Measurements from ENCODE around the gene GFI1B. TPM values are rescaled to one million over a fixed set of nuclear protein-coding genes. Genes with fewer than 3 reads are reported as not detected.
A peak's percentile ranks its signal among the peaks of the same experiment; 100 is the strongest.
"Not testable (repeated sequence)": the region's sequence is repeated elsewhere in the genome, so short reads cannot be mapped to it uniquely, and the experiment has no call there.

GFI1B gene
- total RNA-seq, 1 experiment from 2014 or later, result not detected

GRCh38 chr9:132989014-132989310 lies 10.5 kb downstream of the GFI1B start:
- no peak for TF ChIP-seq CTCF (conservative IDR thresholded peaks at IDR 0.05; ENCODE audit: low read depth, low read length)
- no peak for TF ChIP-seq EZH2 (IDR thresholded peaks at IDR 0.05; ENCODE audit: borderline replicate concordance, low read depth, low read length, poor library complexity, severe bottlenecking)
- Histone ChIP-seq H3K27me3 (replicated peaks; ENCODE audit: insufficient read depth, low read depth, low read length, poor library complexity) (peaks cover 55% of the 10 kb centered on the region), H3K4me3 (ENCODE audit: low read depth, low read length, poor library complexity, severe bottlenecking) (no peak overlapping the region), H3K36me3 (ENCODE audit: insufficient read depth, low read length, poor library complexity, severe bottlenecking) (no peaks in the 10 kb centered on the region), H3K4me1 (ENCODE audit: insufficient read depth, low read length, poor library complexity, severe bottlenecking) (no peaks in the 10 kb centered on the region), H3K9me3 (ENCODE audit: low read depth, low read length, poor library complexity, severe bottlenecking) (no peaks in the 10 kb centered on the region), H3K27ac (ENCODE audit: low read depth, low read length, poor library complexity, severe bottlenecking) (no peak overlapping the region)
- POLR2A ChIA-PET (ENCODE audit: low non-redundant PET), result no interaction called here
- BruUV-seq (replicated peaks), result no TSS peak
- CTCF ChIA-PET, result no interaction called here
- intact Hi-C loops (cut with micrococcal nuclease; ENCODE audit: unreplicated experiment), result no loop called here
- DNase-seq (ENCODE audit: low spot score), result no peak

- no peaks in the 10 kb centered on the region for H3K4me1 ChIP-seq (ENCODE audit: insufficient read depth, low read length, poor library complexity, severe bottlenecking)
- TF ChIP-seq CTCF (conservative IDR thresholded peaks at IDR 0.05; ENCODE audit: low read depth, low read length) (no peak), EZH2 (IDR thresholded peaks at IDR 0.05; ENCODE audit: borderline replicate concordance, low read depth, low read length, poor library complexity, severe bottlenecking) (no peak)
- H3K27me3 ChIP-seq (replicated peaks; ENCODE audit: insufficient read depth, low read depth, low read length, poor library complexity), result peaks cover 52% of the 10 kb centered on the region
- no peak overlapping the region for H3K4me3 ChIP-seq (ENCODE audit: low read depth, low read length, poor library complexity, severe bottlenecking)
- ChIA-PET CTCF (no interaction called here), POLR2A (ENCODE audit: low non-redundant PET) (no interaction called here)
- intact Hi-C loops (cut with micrococcal nuclease; ENCODE audit: unreplicated experiment), result no loop called here
- H3K27ac ChIP-seq (ENCODE audit: low read depth, low read length, poor library complexity, severe bottlenecking), result no peak overlapping the region
- H3K36me3 ChIP-seq (ENCODE audit: insufficient read depth, low read length, poor library complexity, severe bottlenecking), result no peaks in the 10 kb centered on the region
- DNase-seq (ENCODE audit: low spot score), result no peak
- H3K9me3 ChIP-seq (ENCODE audit: low read depth, low read length, poor library complexity, severe bottlenecking), result no peaks in the 10 kb centered on the region
- BruUV-seq (replicated peaks), result no TSS peak
Measured at GRCh38 chr9:132989414-132989996, 11.0 kb downstream of the GFI1B start.

DNA sequence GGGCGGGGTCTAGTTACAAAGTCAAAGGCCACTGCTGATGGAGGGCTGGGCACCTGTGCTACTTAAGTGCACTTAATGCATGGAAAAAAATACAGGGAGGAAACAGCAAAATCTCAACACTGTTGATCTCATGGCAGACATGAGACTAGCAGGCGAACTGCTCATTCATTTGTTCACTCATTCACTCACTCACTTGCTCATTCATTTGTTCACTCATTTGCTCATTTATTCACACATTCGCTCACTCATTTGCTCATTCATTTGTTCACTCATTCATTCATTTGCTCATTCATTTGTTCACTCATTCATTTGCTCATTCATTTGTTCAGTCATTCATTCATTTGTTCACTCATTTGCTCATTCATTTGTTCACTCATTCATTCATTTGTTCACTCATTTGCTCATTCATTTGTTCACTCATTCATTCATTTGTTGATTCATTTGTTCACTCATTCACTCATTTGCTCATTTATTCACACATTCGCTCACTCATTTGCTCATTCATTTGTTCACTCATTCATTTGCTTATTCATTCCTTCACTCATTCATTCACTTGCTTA lies 11.6 kb downstream of the GFI1B start:
- H3K27me3 ChIP-seq (replicated peaks; ENCODE audit: insufficient read depth, low read depth, low read length, poor library complexity), result peaks cover 52% of the 10 kb centered on the region
- CTCF ChIA-PET; H3K36me3 ChIP-seq (ENCODE audit: insufficient read depth, low read length, poor library complexity, severe bottlenecking); intact Hi-C loops (cut with micrococcal nuclease; ENCODE audit: unreplicated experiment); POLR2A ChIA-PET (ENCODE audit: low non-redundant PET); H3K4me3 ChIP-seq (ENCODE audit: low read depth, low read length, poor library complexity, severe bottlenecking); H3K4me1 ChIP-seq (ENCODE audit: insufficient read depth, low read length, poor library complexity, severe bottlenecking); BruUV-seq (replicated peaks); H3K9me3 ChIP-seq (ENCODE audit: low read depth, low read length, poor library complexity, severe bottlenecking); H3K27ac ChIP-seq (ENCODE audit: low read depth, low read length, poor library complexity, severe bottlenecking): not testable (repeated sequence)
- peak; percentile 18 for DNase-seq (ENCODE audit: low spot score)

DNA sequence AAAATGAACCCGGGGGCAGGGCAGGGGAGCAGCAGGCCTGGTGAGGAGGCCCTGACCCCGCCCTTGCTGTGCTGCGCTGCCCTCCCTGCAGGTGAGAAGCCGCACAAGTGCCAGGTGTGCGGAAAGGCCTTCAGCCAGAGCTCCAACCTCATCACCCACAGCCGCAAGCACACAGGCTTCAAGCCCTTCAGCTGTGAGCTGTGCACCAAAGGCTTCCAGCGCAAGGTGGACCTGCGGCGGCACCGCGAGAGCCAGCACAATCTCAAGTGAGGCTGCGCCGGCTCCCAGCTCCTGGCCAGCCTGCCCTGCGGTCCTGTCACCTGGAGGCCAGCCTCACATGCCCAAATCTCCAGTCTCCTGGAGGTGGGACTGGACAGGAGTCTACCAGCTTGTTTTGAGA lies 12.3 kb downstream of the GFI1B start:
- Histone ChIP-seq H3K9me3 (ENCODE audit: low read depth, low read length, poor library complexity, severe bottlenecking) (no peaks in the 10 kb centered on the region), H3K27me3 (replicated peaks; ENCODE audit: insufficient read depth, low read depth, low read length, poor library complexity) (peaks cover 48% of the 10 kb centered on the region), H3K36me3 (ENCODE audit: insufficient read depth, low read length, poor library complexity, severe bottlenecking) (no peaks in the 10 kb centered on the region), H3K4me1 (ENCODE audit: insufficient read depth, low read length, poor library complexity, severe bottlenecking) (no peaks in the 10 kb centered on the region), H3K4me3 (ENCODE audit: low read depth, low read length, poor library complexity, severe bottlenecking) (no peak overlapping the region), H3K27ac (ENCODE audit: low read depth, low read length, poor library complexity, severe bottlenecking) (no peak overlapping the region)
- TF ChIP-seq CTCF (conservative IDR thresholded peaks at IDR 0.05; ENCODE audit: low read depth, low read length) (no peak), EZH2 (IDR thresholded peaks at IDR 0.05; ENCODE audit: borderline replicate concordance, low read depth, low read length, poor library complexity, severe bottlenecking) (no peak)
- POLR2A ChIA-PET (ENCODE audit: low non-redundant PET), result no interaction called here
- intact Hi-C loops (cut with micrococcal nuclease; ENCODE audit: unreplicated experiment), result no loop called here
- BruUV-seq (replicated peaks), result no TSS peak
- DNase-seq (ENCODE audit: low spot score), result no peak
- CTCF ChIA-PET, result no interaction called here

Data from A673 (cell line).